ENCODE data around the gene UBXN10. TPM values are rescaled to one million over a fixed set of nuclear protein-coding genes. Genes with fewer than 3 reads are reported as not detected.

Gene UBXN10
- total and polyA plus RNA-seq, 7 donors: 0.04 to 0.48 (median 0.17) TPM

GRCh38 chr1:20183035-20183434 is 2.9 kb upstream of the UBXN10 start:
- peaks cover 0 to 29% (median 0%) of the 10 kb centered on the region in 3 donors for H3K27me3 ChIP-seq (ENCODE audit: insufficient read depth in 3 of 3, low read length in 2 of 3)
- H3K36me3 ChIP-seq (ENCODE audit: insufficient read depth in 1 of 2, low read depth in 1 of 2): no peaks in the 10 kb centered on the region
- 84 to 88% (median 87%) methylated on average over 10 of the region's 10 CpGs for WGBS, 3 donors
- ATAC-seq: no peak
- TF ChIP-seq, protein P1, sequence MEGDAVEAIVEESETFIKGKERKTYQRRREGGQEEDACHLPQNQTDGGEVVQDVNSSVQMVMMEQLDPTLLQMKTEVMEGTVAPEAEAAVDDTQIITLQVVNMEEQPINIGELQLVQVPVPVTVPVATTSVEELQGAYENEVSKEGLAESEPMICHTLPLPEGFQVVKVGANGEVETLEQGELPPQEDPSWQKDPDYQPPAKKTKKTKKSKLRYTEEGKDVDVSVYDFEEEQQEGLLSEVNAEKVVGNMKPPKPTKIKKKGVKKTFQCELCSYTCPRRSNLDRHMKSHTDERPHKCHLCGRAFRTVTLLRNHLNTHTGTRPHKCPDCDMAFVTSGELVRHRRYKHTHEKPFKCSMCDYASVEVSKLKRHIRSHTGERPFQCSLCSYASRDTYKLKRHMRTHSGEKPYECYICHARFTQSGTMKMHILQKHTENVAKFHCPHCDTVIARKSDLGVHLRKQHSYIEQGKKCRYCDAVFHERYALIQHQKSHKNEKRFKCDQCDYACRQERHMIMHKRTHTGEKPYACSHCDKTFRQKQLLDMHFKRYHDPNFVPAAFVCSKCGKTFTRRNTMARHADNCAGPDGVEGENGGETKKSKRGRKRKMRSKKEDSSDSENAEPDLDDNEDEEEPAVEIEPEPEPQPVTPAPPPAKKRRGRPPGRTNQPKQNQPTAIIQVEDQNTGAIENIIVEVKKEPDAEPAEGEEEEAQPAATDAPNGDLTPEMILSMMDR (IDR thresholded peaks at IDR 0.05): no peak
- no peak overlapping the region for H3K4me3 ChIP-seq
- intact Hi-C loops (cut with DNase I): no loop called here
- no peaks in the 10 kb centered on the region for H3K9me3 ChIP-seq
- H3K27ac ChIP-seq: no peak overlapping the region
- no peak for DNase-seq
- no peaks in the 10 kb centered on the region for H3K4me1 ChIP-seq

GRCh38 chr1:20183616-20184271 is 2.2 kb upstream of the UBXN10 start:
- Histone ChIP-seq H3K4me3 (no peak overlapping the region), H3K27ac (no peak overlapping the region), H3K4me1 (no peaks in the 10 kb centered on the region), H3K36me3 (ENCODE audit: insufficient read depth in 1 of 2, low read depth in 1 of 2) (no peaks in the 10 kb centered on the region), H3K27me3 (ENCODE audit: insufficient read depth in 3 of 3, low read length in 2 of 3) (peaks cover 0 to 35% (median 2%) of the 10 kb centered on the region in 3 donors), H3K9me3 (no peaks in the 10 kb centered on the region)
- DNase-seq: no peak
- no peak for ATAC-seq
- WGBS, 3 donors: 81 to 84% (median 82%) methylated on average over 13 of the region's 13 CpGs
- intact Hi-C loops (cut with DNase I): no loop called here
- TF ChIP-seq, protein P1 (IDR thresholded peaks at IDR 0.05): no peak

DNA sequence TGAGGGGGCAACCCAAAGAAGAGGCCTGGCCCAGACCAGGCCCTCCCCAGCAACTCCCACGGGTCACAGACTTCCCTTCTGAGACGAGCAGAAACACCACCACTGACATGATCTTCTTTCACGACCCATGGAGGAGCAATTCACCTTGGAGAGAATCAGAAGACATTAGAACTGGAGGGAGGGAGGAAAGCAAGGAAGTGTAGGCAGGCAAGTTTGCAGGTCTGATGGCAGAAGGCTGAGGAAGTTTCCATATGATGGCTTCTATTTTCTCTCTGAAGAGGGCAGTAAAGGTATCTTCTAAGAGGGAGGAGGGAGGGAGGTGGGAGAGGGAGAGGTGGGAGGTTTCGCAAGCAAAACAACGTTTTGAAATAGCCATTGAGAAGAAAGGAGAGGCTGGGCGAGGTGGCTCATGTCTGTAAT is 1.4 kb upstream of the UBXN10 start:
- no peak overlapping the region for H3K27ac ChIP-seq
- no peak overlapping the region for H3K4me3 ChIP-seq
- intact Hi-C loops (cut with DNase I): no loop called here
- H3K36me3 ChIP-seq (ENCODE audit: insufficient read depth in 1 of 2, low read depth in 1 of 2): no peaks in the 10 kb centered on the region
- ATAC-seq: no peak
- TF ChIP-seq, protein P1 (IDR thresholded peaks at IDR 0.05): no peak
- no peak for DNase-seq
- H3K4me1 ChIP-seq: no peaks in the 10 kb centered on the region
- H3K9me3 ChIP-seq: no peaks in the 10 kb centered on the region
- H3K27me3 ChIP-seq (ENCODE audit: insufficient read depth in 3 of 3, low read length in 2 of 3): peaks cover 0 to 38% (median 4%) of the 10 kb centered on the region in 3 donors
- 62 to 70% (median 69%) methylated on average over 6 of the region's 6 CpGs for WGBS, 3 donors

- no peaks in the 10 kb centered on the region for H3K36me3 ChIP-seq (ENCODE audit: insufficient read depth in 1 of 2, low read depth in 1 of 2)
- intact Hi-C loops (cut with DNase I): no loop called here
- H3K27me3 ChIP-seq (ENCODE audit: insufficient read depth in 3 of 3, low read length in 2 of 3): peaks cover 0 to 42% (median 4%) of the 10 kb centered on the region in 3 donors
- no peak for DNase-seq
- H3K27ac ChIP-seq: no peak overlapping the region
- TF ChIP-seq, protein P1 (IDR thresholded peaks at IDR 0.05): no peak
- peak overlapping the region; percentile 58 for H3K4me3 ChIP-seq
- WGBS, 3 donors: 68 to 76% (median 70%) methylated on average over 17 of the region's 17 CpGs
- no peak for ATAC-seq
- H3K4me1 ChIP-seq: no peaks in the 10 kb centered on the region
- H3K9me3 ChIP-seq: no peaks in the 10 kb centered on the region
Observed at GRCh38 chr1:20184997-20185833, 681 bp upstream of the UBXN10 start.

Data from psoas muscle (tissue), 8 donors.